HCT116 (cell line): Measurements from ENCODE around the gene JPH3.

Source experiments
- CEBPB ChIP-seq: IDR thresholded peaks from 2 replicates; pipeline ENCODE4 v1.6.1; 2012; ENCODE audit warnings: low read depth
- POLR2A ChIP-seq: IDR thresholded peaks from 2 replicates; pipeline ENCODE4 v1.7.0; 2011; ENCODE audit warnings: borderline replicate concordance; ENCODE audit not compliant: insufficient read depth, insufficient read length; ENCODE audit errors: extremely low read depth
- POLR2AphosphoS5 ChIP-seq: IDR thresholded peaks from 2 replicates; pipeline ENCODE4 v1.6.1; 2011; ENCODE audit warnings: mild to moderate bottlenecking, low read depth, low read length, moderate library complexity
- YY1 ChIP-seq: IDR thresholded peaks from 2 replicates; pipeline ENCODE4 v1.6.1; 2011; ENCODE audit warnings: low read length, low read depth, moderate library complexity, mild to moderate bottlenecking; ENCODE audit not compliant: insufficient replicate concordance; ENCODE audit errors: extremely low read depth
- TF ChIP-seq, protein P1 (sequence below): IDR thresholded peaks from 2 replicates; pipeline ENCODE4 v1.6.1; 2012
- TF ChIP-seq, protein P2 (sequence below), 3 experiments: fragments of 200-600 bp in 1 of 3; sonication (generic) in 1 of 3; IDR thresholded peaks in 2 of 3; conservative IDR thresholded peaks in 1 of 3; 2 replicates each; pipeline ENCODE4 v1.5.1; 2012 to 2017; ENCODE audit warnings: low read depth in 2 of 3, low read length in 2 of 3, antibody characterized with exemption in 1 of 3, borderline replicate concordance in 1 of 3, control low read depth in 1 of 3, mild to moderate bottlenecking in 1 of 3, mixed read lengths in 1 of 3, mixed run types in 1 of 3, moderate library complexity in 1 of 3; ENCODE audit not compliant: insufficient read depth in 1 of 3

DNA sequence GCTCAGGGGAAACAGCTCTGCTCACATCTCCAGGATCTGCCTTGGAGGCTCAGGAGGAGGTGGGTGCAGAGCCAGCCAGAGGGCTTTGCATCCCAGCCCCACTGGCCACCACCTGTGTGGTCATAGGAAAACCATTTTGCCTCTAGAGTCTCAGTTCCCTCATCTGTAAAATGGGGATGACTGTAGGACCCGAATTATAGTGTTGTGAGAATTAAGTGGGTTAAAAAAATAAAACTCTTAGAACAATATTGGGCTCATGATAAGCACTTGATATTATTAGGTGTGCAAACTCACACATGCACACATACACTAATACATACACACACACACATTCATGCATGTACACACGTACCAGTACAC lies 19.4 kb upstream of the JPH3 start:
- TF ChIP-seq POLR2A (no peak), YY1 (no peak), CEBPB (no peak), POLR2AphosphoS5 (no peak)
- TF ChIP-seq, protein P1, sequence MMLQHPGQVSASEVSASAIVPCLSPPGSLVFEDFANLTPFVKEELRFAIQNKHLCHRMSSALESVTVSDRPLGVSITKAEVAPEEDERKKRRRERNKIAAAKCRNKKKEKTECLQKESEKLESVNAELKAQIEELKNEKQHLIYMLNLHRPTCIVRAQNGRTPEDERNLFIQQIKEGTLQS: no peak
- TF ChIP-seq, protein P2, sequence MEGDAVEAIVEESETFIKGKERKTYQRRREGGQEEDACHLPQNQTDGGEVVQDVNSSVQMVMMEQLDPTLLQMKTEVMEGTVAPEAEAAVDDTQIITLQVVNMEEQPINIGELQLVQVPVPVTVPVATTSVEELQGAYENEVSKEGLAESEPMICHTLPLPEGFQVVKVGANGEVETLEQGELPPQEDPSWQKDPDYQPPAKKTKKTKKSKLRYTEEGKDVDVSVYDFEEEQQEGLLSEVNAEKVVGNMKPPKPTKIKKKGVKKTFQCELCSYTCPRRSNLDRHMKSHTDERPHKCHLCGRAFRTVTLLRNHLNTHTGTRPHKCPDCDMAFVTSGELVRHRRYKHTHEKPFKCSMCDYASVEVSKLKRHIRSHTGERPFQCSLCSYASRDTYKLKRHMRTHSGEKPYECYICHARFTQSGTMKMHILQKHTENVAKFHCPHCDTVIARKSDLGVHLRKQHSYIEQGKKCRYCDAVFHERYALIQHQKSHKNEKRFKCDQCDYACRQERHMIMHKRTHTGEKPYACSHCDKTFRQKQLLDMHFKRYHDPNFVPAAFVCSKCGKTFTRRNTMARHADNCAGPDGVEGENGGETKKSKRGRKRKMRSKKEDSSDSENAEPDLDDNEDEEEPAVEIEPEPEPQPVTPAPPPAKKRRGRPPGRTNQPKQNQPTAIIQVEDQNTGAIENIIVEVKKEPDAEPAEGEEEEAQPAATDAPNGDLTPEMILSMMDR (IDR thresholded peaks at IDR 0.05 in 2 of 3, conservative IDR thresholded peaks at IDR 0.05 in 1 of 3; ENCODE audit: borderline replicate concordance in 1 of 3, insufficient read depth in 1 of 3, low read depth in 2 of 3, low read length in 2 of 3): no peak
